SIG-M5 treated with dmso at 0.1 percent for 504 hours (cell line): Measurements from ENCODE around the gene CLEC4G.

ENCODE experiments used
- DNase-seq: peaks from one replicate; lab custom pipeline; 2025; ENCODE audit not compliant: unreplicated experiment; lab: John Stamatoyannopoulos, UW

Gene CLEC4G

GRCh38 chr19:7699003-7699402 is 32.9 kb downstream of the CLEC4G start:
- DNase-seq = no peak

GRCh38 chr19:7698583-7698982 is 33.3 kb downstream of the CLEC4G start:
- no peak for DNase-seq

- no peak for DNase-seq
Measured at GRCh38 chr19:7697721-7698287, 34.1 kb downstream of the CLEC4G start.

- DNase-seq = no peak
Measured at GRCh38 chr19:7694499-7694898, 37.4 kb downstream of the CLEC4G start.

GRCh38 chr19:7692417-7693088 is 39.4 kb downstream of the CLEC4G start:
- DNase-seq = no peak

GRCh38 chr19:7691497-7691896 is 40.4 kb downstream of the CLEC4G start:
- no peak for DNase-seq

- no peak for DNase-seq
Measured at GRCh38 chr19:7690779-7691258, 41.1 kb downstream of the CLEC4G start.

- DNase-seq = no peak
Measured at GRCh38 chr19:7689165-7689564, 42.7 kb downstream of the CLEC4G start.

GRCh38 chr19:7687177-7687576 is 44.7 kb downstream of the CLEC4G start:
- no peak for DNase-seq

- no peak for DNase-seq
Measured at GRCh38 chr19:7685546-7686445, 46.1 kb downstream of the CLEC4G start.

- DNase-seq = no peak
Measured at GRCh38 chr19:7682175-7682855, 49.6 kb downstream of the CLEC4G start.

- DNase-seq = peak; percentile 95
Measured at GRCh38 chr19:7681340-7682174, 50.4 kb downstream of the CLEC4G start.

GRCh38 chr19:7680606-7681339 is 51.1 kb downstream of the CLEC4G start, which contains the start of gene TRAPPC5:
Gene TRAPPC5 (plus strand): TSS chr19:7680833. CDS start chr19:7682254, 1,421 bp downstream.
- peak; percentile 47 for DNase-seq

- no peak for DNase-seq
Measured at GRCh38 chr19:7679771-7680605, 51.9 kb downstream of the CLEC4G start.

GRCh38 chr19:7678971-7679751 is 52.7 kb downstream of the CLEC4G start:
- DNase-seq = peak; percentile 43
